Muscle layer of colon (tissue), 2 donors: Measurements from ENCODE around the gene GMNN.

Experiments used
- H3K27ac ChIP-seq: one replicate; pipeline ENCODE4 v1.7.0; 2013; ENCODE audit warnings: low read depth, mild to moderate bottlenecking, low read length, moderate library complexity
- H3K27me3 ChIP-seq, 2 donors: one replicate each; pipeline ENCODE4 v1.7.0; 2013; ENCODE audit warnings: low read length in 2 of 2, mild to moderate bottlenecking in 2 of 2; ENCODE audit not compliant: insufficient read depth in 2 of 2, control insufficient read depth in 1 of 2
- H3K36me3 ChIP-seq: one replicate; pipeline ENCODE4 v1.7.0; 2013; ENCODE audit warnings: mild to moderate bottlenecking, low read length; ENCODE audit not compliant: insufficient read depth
- H3K4me1 ChIP-seq: one replicate; pipeline ENCODE4 v1.7.0; 2013; ENCODE audit warnings: mild to moderate bottlenecking, low read length; ENCODE audit not compliant: insufficient read depth
- H3K4me3 ChIP-seq, 2 donors: one replicate each; pipeline ENCODE4 v1.7.0; 2013; ENCODE audit warnings: low read length in 2 of 2, low read depth in 1 of 2, mild to moderate bottlenecking in 1 of 2, moderate library complexity in 1 of 2
- H3K9ac ChIP-seq: one replicate; pipeline ENCODE4 v1.7.0; 2013; ENCODE audit warnings: low read length
- H3K9me3 ChIP-seq: one replicate; pipeline ENCODE4 v1.7.0; 2013; ENCODE audit warnings: mild to moderate bottlenecking, low read length
- donor health status: abdominal sarcoma.
- donor health status: Adenocarcinoma of cecum.

Gene GMNN

GRCh38 chr6:24788031-24788665, 13.4 kb downstream of the GMNN start:
- H3K4me1 ChIP-seq: no peaks in the 10 kb centered on the region
- H3K27ac ChIP-seq: no peak overlapping the region
- no peak overlapping the region for H3K9ac ChIP-seq
- no peak overlapping the region for H3K4me3 ChIP-seq
- H3K36me3 ChIP-seq: no peaks in the 10 kb centered on the region
- no peaks in the 10 kb centered on the region for H3K27me3 ChIP-seq
- H3K9me3 ChIP-seq: no peaks in the 10 kb centered on the region

- Histone ChIP-seq H3K27ac (no peak overlapping the region), H3K36me3 (no peaks in the 10 kb centered on the region), H3K9ac (no peak overlapping the region), H3K27me3 (no peaks in the 10 kb centered on the region), H3K9me3 (no peaks in the 10 kb centered on the region), H3K4me3 (no peak overlapping the region), H3K4me1 (no peaks in the 10 kb centered on the region)
Measured at GRCh38 chr6:24795106-24795505, 20.4 kb downstream of the GMNN start.

GRCh38 chr6:24796616-24797290, 22.0 kb downstream of the GMNN start:
- Histone ChIP-seq H3K36me3 (no peaks in the 10 kb centered on the region), H3K27ac (no peak overlapping the region), H3K4me3 (no peak overlapping the region), H3K9me3 (no peaks in the 10 kb centered on the region), H3K9ac (no peak overlapping the region), H3K27me3 (no peaks in the 10 kb centered on the region), H3K4me1 (no peaks in the 10 kb centered on the region)

DNA sequence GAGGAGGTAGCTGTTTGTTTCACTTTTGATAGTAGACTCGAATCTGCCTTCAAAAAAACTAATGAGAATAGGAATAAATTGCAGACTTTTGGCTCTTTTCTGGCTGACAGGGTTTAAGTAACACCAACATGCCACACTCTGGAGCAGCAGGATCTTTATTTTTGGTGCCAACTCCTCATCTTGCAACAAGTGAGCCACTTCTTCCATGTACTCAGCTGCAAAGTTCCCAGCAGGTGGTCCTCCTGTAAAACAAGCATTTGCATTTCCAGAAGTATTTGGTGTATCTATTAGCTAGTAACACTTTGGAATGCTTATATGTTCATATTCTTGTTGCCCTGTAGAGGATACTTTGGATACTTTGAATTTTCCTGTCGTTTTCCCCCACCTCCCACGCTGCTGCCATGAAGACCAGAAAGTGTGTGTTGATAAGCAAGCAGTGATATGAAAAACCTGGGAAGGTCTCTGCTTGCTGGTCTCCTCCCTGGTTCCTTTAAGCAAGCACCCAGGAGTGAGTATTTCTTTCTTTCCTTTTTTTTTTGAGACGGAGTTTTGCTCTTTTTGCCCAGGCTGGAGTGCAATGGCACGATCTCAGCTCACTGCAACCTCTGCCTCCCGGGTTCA, 23.0 kb downstream of the GMNN start:
- Histone ChIP-seq H3K27me3 (no peaks in the 10 kb centered on the region), H3K9ac (no peak overlapping the region), H3K36me3 (no peaks in the 10 kb centered on the region), H3K27ac (no peak overlapping the region), H3K4me3 (no peak overlapping the region), H3K9me3 (no peaks in the 10 kb centered on the region), H3K4me1 (no peaks in the 10 kb centered on the region)

GRCh38 chr6:24798740-24799540, 24.2 kb downstream of the GMNN start, which contains the start of gene ARMH2:
Gene ARMH2, minus strand, starts transcription at chr6:24798917. Its CDS starts 60 bp downstream, at chr6:24798857.
- Histone ChIP-seq H3K27ac (no peak within 1 kb of the TSS), H3K9me3 (no peaks in the 10 kb centered on the region), H3K36me3 (no peaks in the 10 kb centered on the region), H3K9ac (no peak within 1 kb of the TSS), H3K4me3 (no peak within 1 kb of the TSS), H3K27me3 (no peaks in the 10 kb centered on the region), H3K4me1 (no peaks in the 10 kb centered on the region)

DNA sequence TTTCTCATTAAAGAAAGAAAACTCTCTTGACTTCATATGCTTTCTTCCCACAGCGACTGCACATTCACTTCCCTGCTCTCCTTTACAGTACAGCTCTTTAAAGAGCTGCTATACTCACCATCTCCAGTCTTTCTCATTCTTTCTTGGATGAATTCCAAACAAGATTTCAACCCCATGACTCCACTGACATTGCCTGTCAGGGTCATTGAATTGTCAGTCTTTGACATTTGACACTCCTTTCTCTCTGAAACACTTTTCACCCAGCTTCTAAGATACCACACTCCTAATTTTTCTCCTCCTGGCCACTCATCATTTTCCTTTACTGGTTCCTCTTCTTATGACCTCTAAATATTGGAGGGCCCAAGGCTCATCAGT, 24.8 kb downstream of the GMNN start:
- H3K36me3 ChIP-seq: no peaks in the 10 kb centered on the region
- H3K27me3 ChIP-seq: no peaks in the 10 kb centered on the region
- no peak overlapping the region for H3K4me3 ChIP-seq
- H3K27ac ChIP-seq: no peak overlapping the region
- no peaks in the 10 kb centered on the region for H3K9me3 ChIP-seq
- no peaks in the 10 kb centered on the region for H3K4me1 ChIP-seq
- no peak overlapping the region for H3K9ac ChIP-seq

DNA sequence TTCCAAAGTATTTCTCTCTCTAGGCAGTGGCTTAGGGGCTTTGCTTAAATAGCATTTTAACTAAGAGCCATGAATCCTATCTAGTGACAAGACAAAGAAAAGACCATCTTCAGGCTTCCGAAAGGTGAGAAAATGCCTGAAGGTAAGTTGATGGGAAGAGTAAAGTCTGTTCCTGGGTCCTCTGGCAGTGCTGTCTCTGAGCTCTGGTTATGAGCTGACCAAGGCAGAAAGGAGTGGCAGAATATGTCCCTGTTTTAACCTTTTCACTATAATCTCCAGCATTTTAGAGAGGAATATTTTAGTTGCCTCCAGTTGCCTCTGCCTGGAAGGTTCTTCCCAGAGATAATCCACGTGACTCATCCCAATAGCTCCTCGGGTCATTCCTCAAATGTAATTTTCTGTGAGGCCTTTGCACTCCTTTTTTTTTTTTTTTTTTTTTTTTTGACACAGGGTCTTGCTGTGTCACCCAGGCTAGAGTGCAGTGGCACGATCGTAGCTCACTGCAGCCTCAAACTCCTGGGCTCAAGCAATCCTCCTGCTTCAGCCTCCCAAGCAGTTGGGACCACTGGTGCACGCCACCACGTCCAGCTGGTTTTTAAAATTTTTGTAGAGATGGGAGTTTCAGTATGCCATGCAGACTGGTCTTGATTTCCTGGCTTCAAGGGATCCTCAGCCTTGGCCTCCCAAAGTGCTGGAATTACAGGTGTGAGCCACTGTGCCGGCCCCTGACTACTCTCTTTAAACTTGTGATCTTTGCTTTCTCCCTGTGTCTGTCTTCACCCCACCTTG, 27.7 kb downstream of the GMNN start:
- H3K27me3 ChIP-seq: no peaks in the 10 kb centered on the region
- H3K27ac ChIP-seq: no peak overlapping the region
- no peaks in the 10 kb centered on the region for H3K36me3 ChIP-seq
- H3K4me3 ChIP-seq: no peak overlapping the region
- H3K4me1 ChIP-seq: no peaks in the 10 kb centered on the region
- no peaks in the 10 kb centered on the region for H3K9me3 ChIP-seq
- H3K9ac ChIP-seq: no peak overlapping the region

DNA sequence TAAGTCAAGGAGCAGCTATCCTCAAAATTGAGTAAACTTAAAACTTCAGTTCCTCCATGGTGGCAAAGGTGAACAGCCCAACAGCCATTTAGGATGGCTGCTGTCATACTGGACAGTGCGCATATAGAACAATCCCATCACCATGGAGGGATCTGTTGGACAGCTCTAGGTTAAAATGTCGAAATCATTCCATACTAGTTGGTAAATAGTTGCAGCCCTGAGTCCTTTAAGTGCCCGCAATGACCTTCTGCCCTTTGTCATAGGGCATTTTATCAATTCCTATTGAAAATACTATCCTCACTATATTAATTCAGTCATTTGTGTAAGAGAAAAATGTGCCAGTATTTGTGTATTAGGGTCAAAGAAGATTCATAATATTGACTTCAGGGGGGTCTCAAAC, 32.8 kb downstream of the GMNN start:
- H3K4me3 ChIP-seq: no peak overlapping the region
- no peak overlapping the region for H3K27ac ChIP-seq
- H3K4me1 ChIP-seq: no peaks in the 10 kb centered on the region
- H3K36me3 ChIP-seq: no peaks in the 10 kb centered on the region
- no peaks in the 10 kb centered on the region for H3K9me3 ChIP-seq
- no peaks in the 10 kb centered on the region for H3K27me3 ChIP-seq
- H3K9ac ChIP-seq: no peak overlapping the region

- no peak overlapping the region for H3K27ac ChIP-seq
- H3K36me3 ChIP-seq: no peaks in the 10 kb centered on the region
Measured at GRCh38 chr6:24809728-24810127, 35.0 kb downstream of the GMNN start.

GRCh38 chr6:24818346-24818745, 43.6 kb downstream of the GMNN start:
- H3K4me1 ChIP-seq: no peaks in the 10 kb centered on the region
- H3K27me3 ChIP-seq: no peaks in the 10 kb centered on the region
- no peaks in the 10 kb centered on the region for H3K36me3 ChIP-seq
- no peak overlapping the region for H3K4me3 ChIP-seq
- no peak overlapping the region for H3K27ac ChIP-seq
- no peak overlapping the region for H3K9ac ChIP-seq
- no peaks in the 10 kb centered on the region for H3K9me3 ChIP-seq

More at GRCh38 chr6:24809728-24810127, 35.0 kb downstream of the GMNN start:
- Histone ChIP-seq H3K27me3 (no peaks in the 10 kb centered on the region), H3K9ac (no peak overlapping the region), H3K9me3 (no peaks in the 10 kb centered on the region), H3K4me1 (no peaks in the 10 kb centered on the region), H3K4me3 (no peak overlapping the region)
